SKM-1 treated with dmso at 0.1 percent for 144 hours (cell line): Measurements from ENCODE around the gene SNF8.

Source experiments
- DNase-seq: peaks from one replicate; lab custom pipeline; 2025; ENCODE audit not compliant: unreplicated experiment; lab: John Stamatoyannopoulos, UW

The SNF8 gene

DNA sequence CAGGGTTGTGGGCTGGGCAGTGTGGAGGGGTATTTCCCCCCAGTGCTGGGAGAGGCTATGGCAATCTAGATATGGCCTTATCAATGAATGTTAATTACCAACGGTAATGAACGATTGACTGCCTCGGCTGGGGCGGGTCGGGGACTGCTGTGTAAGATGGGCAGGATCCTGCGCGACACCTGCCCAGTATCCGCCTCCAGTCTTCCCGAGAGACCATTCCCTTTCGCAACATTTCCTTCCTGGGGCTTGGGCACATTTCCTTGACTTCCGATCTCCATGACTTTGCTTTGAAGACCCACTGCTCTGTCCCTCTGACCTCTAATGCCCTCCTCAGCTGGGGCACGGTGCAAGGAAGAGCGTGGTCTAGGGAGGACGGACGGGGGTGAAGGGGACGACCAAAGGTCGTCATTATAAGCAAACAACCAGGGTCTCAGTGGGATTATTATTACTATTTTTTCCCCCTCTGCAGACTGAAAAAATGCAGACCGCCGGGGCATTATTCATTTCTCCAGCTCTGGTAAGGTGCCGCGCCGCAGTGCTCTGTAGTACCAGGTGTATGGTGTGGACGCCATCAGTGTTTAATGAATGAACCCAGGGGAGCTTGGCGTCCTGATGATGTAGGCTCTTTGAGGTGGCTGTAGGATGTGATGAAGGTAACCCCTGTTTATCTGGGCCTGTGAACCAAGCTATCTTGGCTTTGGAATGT lies 51.5 kb downstream of the SNF8 start:
- DNase-seq: no peak

DNA sequence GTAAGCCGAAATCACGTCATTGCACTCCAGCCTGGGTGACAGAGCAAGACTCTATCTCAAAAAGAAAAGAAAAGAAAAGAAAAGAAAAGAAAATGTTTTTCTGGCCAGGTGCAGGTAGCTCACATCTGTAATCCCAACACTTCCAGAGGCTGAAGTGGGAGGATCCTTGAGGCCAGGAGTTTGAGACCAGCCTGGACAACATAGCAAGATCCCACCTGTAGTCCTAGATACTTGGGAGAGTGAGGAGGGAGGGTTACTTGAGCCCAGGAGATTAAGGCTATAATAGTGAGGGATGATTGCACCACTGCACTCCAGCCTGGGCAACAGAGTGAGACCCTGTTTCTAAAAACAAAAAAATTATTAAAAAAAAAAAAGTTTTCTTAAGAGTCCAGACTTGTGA lies 54.6 kb downstream of the SNF8 start:
- no peak for DNase-seq

DNA sequence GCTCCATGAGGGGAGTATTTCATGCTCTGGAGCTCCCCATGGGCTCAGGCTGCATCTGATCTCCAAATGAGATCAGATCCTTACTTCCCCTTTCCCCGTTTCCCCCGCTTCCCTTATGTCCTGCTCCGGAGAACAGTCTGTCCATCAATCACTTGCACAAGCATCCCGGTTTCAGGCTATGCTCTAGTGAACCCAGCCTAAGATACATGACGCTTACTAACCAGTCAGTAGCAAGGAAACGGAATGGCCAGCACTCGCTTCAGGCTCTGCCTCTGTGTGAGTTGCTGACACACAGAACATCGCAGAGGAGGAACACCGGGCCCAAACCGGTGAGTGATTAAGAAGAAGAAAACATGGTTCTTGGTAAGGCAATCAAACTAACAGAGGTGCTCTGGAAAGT lies 61.5 kb downstream of the SNF8 start:
- no peak for DNase-seq

DNA sequence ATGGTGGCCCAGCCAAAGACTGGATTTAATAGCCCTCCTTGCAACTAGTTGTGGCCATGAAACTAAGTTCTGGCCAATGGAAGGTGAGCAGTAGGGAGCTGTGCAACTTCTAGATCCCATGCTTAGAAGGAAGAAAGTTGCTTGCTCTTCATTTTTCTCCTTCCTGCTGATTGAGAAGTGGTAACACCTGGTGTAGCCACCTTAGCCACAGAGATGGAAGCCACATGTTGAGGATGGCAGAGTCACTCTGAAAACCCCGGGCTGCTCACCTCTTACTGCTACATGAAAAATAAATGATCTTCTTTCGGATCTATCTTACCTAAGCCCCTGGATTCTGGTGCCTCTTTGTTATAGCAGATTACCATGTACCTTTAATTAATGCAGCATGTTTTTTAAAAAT lies 62.4 kb downstream of the SNF8 start:
- no peak for DNase-seq
